Measurements from ENCODE around the gene ADAR. TPM values are rescaled to one million over a fixed set of nuclear protein-coding genes. Genes with fewer than 3 reads are reported as not detected.

ADAR gene
- total and polyA plus RNA-seq, 2 of the 4 experiments (the other 2 are of a cell fraction): 70.9 to 131 TPM

GRCh38 chr1:154615411-154615810 is 7.4 kb upstream of the ADAR start:
- Histone ChIP-seq H2BK120ac (ENCODE audit: low read depth, low read length) (no peak overlapping the region), H3K4me3 (ENCODE audit: insufficient read depth, low read depth, low read length) (no peak overlapping the region), H3K9me1 (ENCODE audit: insufficient read depth, low read length) (peaks cover 8% of the 10 kb centered on the region; the same call in 1 of the 2 replicates), H3K9me3 (ENCODE audit: control insufficient read depth, insufficient read depth, low read length) (no peaks in the 10 kb centered on the region), H4K8ac (ENCODE audit: low read depth in 2 of 2, low read length in 2 of 2) (no peak overlapping the region), H4K5ac (ENCODE audit: low read depth, low read length) (no peak overlapping the region), H3K14ac (replicated peaks; ENCODE audit: low read depth, low read length) (no peak overlapping the region), H2BK20ac (ENCODE audit: low read depth, low read length) (no peak overlapping the region), H2AK9ac (replicated peaks; ENCODE audit: low read depth, low read length, poor library complexity) (no peak overlapping the region), H3K4me1 (ENCODE audit: control insufficient read depth, insufficient read depth, low read length) (no peaks in the 10 kb centered on the region; the same call in 1 of the 2 replicates), H3K4me2 (ENCODE audit: low read depth, low read length) (no peak overlapping the region), H3K4ac (ENCODE audit: low read depth, low read length) (no peak overlapping the region), H3K36me3 (ENCODE audit: control insufficient read depth, insufficient read depth, low read length) (no peaks in the 10 kb centered on the region), H2BK15ac (ENCODE audit: low read depth, low read length) (no peak overlapping the region), H3K27me3 (ENCODE audit: control insufficient read depth, insufficient read depth, low read length) (no peaks in the 10 kb centered on the region), H3K79me1 (ENCODE audit: low read depth in 1 of 2, low read length in 2 of 2) (peaks cover 32 to 69% of the 10 kb centered on the region in 2 experiments), H3K9ac (ENCODE audit: low read depth, low read length) (no peak overlapping the region), H4K91ac (ENCODE audit: insufficient read depth, low read depth, low read length) (no peak overlapping the region), H3K18ac (ENCODE audit: low read depth, low read length) (no peak overlapping the region), H3K23ac (ENCODE audit: low read depth, low read length) (no peak overlapping the region), H2AFZ (replicated peaks; ENCODE audit: low read length, poor library complexity) (no peak overlapping the region), H3K27ac (ENCODE audit: insufficient read depth, low read length) (no peak overlapping the region), H2AK5ac (ENCODE audit: low read depth, low read length) (no peak overlapping the region), H2BK5ac (ENCODE audit: low read depth, low read length, poor library complexity, severe bottlenecking) (no peak overlapping the region), H4K20me1 (ENCODE audit: insufficient read depth, low read length) (peaks cover 58% of the 10 kb centered on the region), H3K56ac (ENCODE audit: extremely low read depth, insufficient read depth, low read length) (no peak overlapping the region)
- no peak for TF ChIP-seq USF2 (IDR thresholded peaks at IDR 0.05; ENCODE audit: low read depth, low read length)
- TF ChIP-seq MAZ (IDR thresholded peaks at IDR 0.05; ENCODE audit: borderline replicate concordance, low read depth, low read length): no peak
- TF ChIP-seq FOS (IDR thresholded peaks at IDR 0.05; ENCODE audit: low read depth, low read length): no peak
- TF ChIP-seq CHD1 (IDR thresholded peaks at IDR 0.05; ENCODE audit: low read depth, low read length): no peak
- no peak for TF ChIP-seq SMC3 (IDR thresholded peaks at IDR 0.05; ENCODE audit: low read depth, low read length)
- no peak for TF ChIP-seq MAFK (IDR thresholded peaks at IDR 0.05; ENCODE audit: low read depth, low read length)
- TF ChIP-seq ELK1 (IDR thresholded peaks at IDR 0.05; ENCODE audit: borderline replicate concordance, low read depth, low read length): no peak
- no peak for TF ChIP-seq RCOR1 (IDR thresholded peaks at IDR 0.05; ENCODE audit: insufficient replicate concordance, low read length)
- no peak for TF ChIP-seq RFX5 (IDR thresholded peaks at IDR 0.05; ENCODE audit: low read depth, low read length)
- TF ChIP-seq NFE2L2 (IDR thresholded peaks at IDR 0.05; ENCODE audit: low read depth, low read length): no peak
- no peak for TF ChIP-seq CEBPB (IDR thresholded peaks at IDR 0.05; ENCODE audit: low read depth, low read length)
- TF ChIP-seq POLR2A (IDR thresholded peaks at IDR 0.05; ENCODE audit: low read depth, low read length): no peak
- dilution Hi-C loops (cut with HindIII; ENCODE audit: low sequenced_read_pairs, unreplicated experiment) (no loop called here), in situ Hi-C loops (cut with MboI; ENCODE audit: low sequenced_read_pairs) (no loop called here), intact Hi-C loops (cut with micrococcal nuclease) (no loop called here)
- no CpG with 5 or more reads among the region's 4 CpGs for WGBS, 2 experiments (ENCODE audit: extremely low coverage in 2 of 2, insufficient read length in 1 of 2)
- DNase-seq: no peak
- CTCF ChIA-PET: no interaction called here
- no peak for ATAC-seq (ENCODE audit: low read depth)
- POLR2A ChIA-PET (ENCODE audit: unreplicated experiment): no interaction called here
- no TSS peak for BruUV-seq (replicated peaks)
